C1 segment of cervical spinal cord (tissue), 14 donors: ENCODE data around the gene TRIM28.
"Not testable (repeated sequence)": the region's sequence is repeated elsewhere in the genome, so short reads cannot be mapped to it uniquely, and the experiment has no call there.

Source experiments
- DNase-seq, 14 donors: peaks; one replicate each; lab custom pipeline; 2025; lab: John Stamatoyannopoulos, UW

TRIM28 gene

DNA sequence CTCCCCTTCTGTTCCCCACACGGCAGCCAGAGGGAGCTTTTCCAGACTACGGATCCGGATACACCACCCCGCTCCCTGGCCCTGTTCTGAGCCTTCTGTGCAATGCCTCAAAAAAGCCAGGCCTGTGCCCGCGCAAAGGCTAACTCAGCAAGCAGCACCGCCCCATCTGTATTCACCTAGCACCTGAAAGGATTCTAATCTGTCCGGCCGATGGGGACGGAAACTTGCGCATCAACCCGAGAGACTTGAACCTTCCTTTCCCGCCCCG, 24.8 kb upstream of the TRIM28 start:
- DNase-seq = peak in 11 of 14 donors; percentile 25 to 71 (median 48)

DNA sequence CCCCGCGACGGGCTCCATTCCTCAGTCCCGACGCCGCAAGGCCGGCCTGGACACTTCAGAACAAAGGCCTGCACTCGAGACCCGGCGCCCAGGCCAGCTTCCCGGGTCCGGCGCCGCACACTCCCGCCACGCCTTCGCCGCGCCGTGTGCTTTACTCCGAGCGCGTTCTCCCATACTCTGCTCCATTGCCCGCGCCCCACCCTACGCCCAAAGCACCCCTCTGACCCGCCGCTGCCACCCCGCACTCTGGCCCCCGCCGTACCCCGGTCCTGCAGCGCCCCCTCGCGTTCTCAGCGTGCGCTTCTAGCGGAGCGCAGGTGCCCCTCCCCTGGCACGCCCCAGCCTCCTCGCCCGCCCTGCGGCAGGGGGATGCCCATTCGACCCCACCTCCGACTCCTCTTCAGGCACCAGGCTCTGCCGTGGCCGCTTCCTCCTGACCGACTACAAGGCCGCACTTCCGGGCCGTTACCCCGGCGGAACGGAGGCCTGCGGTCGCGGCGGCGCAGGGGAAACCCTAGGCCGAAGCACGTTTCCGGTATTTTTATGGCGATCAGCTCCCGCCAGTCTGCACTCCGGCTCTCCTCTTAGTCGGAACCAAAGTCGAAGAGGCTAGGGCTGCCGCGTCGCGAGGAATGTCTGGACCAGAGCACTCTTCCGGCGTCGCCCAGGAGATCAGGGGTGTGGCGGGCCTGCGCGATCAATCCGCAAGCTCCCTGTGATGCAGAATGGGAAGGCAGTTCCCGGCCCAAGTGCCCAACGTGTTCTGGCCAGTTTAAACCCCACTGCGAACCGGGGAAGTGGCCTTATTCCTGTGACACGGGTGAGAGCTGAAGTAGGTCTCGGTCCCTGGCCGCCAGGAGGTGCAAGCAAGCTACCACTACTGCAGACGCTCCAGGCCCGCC, 24.3 kb upstream of the TRIM28 start, which contains the start of gene ZBTB45:
TSS of gene ZBTB45 (minus strand) at position 456 of the 902 bp plus-strand sequence. CDS start 2,137 bp downstream, outside the sequence.
- DNase-seq = peak; percentile 66 to 96 (median 89)

DNA sequence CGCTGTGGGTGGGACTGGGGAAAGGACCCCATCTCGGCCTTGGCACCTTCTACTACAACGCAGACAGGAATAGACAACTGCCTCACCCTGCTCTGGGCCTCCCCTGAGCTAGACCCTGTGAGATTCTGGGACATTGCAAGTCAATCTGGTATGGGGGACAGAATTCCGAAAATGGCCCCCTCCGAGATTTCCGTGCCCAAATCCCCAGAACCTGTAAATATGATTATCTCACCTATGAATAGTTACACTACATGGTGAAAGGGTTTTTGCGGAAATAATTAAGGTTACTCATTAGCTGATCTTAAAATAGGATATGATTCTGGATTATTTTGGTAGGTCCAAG, 23.6 kb upstream of the TRIM28 start:
- no peak for DNase-seq

DNA sequence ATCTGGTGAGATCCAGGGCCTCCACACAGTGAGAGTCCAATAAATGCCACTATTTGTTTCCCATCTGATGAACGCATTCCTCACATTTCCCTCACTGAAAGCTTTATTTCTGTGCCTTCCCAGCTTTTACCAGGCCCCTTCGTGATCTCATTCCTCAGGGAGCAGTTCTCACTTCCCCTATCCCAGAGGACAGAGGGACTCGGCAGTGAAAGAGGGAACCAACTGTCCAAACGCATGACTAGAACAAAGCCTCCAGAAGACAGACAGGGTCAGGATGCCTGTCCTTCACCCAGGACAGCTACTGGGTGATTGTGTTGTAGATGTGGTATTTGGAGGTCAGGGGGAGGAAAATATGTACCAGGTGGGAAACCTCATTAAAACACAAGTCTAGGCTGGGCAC, 22.2 kb upstream of the TRIM28 start:
- no peak for DNase-seq

DNA sequence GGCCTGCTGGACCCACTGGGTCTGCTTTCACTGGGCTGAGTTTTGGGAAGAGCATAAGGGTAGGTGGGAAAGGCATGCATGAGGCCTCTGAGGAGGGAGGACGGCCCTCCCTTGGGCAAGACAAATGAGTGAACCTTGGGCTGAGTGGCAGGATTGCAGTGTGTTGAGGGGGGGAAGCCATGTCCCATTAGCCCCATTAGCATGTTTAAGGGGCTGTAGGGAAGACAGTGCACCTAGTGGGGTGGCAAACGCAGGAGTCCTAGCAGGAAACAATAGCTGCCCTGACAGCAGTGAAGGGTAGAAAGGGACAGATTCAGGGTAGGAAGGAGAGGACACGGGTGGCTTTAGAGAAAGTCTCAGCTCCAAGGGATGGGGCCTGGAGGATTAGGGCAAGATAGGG, 21.2 kb upstream of the TRIM28 start:
- no peak for DNase-seq

DNA sequence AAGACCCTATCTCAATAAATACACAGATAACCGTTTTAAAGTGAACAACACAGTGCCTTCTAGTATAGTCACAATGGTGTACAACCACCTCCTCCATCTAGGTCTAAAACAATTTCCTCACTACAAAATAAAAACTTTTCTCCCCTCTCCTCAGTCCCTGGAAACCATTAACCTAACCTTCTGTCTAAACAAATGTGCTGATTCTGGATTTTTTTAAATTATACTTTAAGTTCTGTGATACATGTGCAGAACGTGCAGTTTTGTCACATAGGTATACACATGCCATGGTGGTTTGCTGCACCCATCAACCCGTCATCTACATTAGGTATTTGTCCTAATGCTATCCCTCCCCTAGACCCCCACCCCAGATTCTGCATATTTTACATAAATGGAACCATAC, 14.5 kb upstream of the TRIM28 start:
- no peak for DNase-seq

DNA sequence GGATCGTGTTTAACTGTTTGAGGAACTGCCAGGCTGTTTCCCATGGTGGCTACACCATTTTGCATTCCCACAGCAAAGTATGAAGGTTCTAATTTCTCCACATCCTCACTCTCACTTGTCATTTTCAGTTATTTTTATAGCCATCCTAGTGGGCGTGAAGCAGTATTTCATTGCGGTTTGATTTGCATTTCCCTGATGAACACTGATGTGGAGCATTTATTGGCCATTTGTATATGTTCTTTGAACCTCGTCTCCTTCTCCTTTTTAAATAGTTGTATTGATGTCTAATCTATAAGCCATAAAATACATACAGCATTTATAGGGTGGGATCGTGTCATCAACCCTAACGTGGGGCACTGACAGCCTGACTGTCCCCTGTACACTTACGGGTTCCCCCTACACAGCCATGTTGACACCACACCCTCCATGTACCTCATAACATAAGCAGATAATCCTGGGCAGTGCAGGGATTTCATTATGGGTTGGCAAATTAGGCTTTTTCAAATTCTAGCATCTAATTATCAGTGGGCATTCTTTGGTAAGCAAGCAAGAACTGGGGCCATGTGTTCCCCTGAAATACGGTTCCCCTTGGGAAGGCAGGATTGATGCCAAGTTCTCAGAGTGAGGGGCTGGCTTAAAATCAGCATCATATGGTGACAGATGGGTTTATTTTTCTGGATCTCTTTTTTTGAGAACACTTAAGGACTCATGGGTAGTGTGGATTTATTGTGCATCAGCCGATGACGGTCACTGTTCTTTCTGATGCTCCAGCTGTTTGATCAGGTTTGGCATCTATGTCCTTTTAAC, 12.6 kb upstream of the TRIM28 start:
- no peak for DNase-seq

DNA sequence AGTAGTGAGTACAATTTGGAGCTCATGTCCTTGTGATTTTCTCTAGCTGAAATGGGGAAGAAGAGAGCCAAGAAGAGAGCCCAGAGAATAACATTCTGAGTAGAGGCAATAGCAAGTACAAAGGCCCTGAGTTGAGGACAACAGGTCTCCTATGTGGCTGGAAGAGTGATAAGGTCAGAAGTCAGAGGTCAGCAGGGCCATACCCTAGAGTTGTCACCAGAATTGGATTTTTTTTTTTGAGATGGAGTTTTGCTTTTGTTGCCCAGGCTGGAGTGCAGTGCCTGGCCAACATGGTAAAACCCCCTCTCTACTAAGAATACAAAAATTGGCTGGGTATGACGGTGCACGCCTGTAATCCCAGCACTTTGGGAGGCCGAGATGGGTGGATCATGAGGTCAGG, 8.0 kb upstream of the TRIM28 start:
- no peak for DNase-seq

DNA sequence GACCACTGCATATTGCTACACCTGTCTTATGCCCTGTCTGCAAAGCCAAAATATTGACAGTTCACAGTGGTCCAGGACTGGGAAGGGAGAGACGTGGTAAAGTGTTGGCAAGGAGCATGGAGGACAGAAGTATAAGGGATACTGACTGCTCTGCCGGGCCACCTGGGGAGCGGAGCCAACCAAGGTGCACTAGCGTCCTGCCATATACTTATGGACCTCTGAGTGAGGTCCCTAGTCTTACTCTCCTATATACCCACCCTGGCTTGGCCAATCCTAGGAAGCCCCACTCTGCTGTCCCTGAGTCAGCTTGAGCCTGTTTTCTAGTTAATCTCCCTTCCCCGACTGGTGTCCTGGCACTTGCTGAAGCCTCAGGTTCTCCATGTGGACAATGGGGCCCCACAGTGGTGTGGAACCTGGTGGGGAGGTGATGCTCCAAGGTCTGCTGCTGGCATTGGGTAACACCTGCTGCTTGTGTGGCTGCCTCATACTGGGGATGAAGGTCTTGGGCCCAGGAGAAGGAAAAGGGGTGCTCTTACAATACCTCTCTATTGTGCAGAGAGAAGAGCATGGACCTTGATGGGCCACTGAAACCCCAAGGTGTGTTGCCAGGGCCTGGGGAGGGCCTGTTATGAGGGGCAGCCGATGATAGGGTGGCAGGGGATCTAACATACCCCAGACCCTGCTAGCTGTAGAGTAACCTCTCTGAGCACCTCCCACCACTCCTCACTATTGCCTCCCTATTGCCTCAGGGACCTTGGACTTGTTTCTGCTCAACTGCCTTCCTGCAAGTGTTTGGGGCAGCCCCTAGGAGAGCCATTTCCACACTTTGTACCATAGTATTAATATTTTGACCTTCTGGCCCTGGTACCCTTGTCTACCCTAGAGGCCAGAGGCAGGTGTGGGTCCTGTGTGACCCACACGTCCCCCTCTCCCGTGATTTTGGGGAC, 6.7 kb upstream of the TRIM28 start:
- DNase-seq = no peak

DNA sequence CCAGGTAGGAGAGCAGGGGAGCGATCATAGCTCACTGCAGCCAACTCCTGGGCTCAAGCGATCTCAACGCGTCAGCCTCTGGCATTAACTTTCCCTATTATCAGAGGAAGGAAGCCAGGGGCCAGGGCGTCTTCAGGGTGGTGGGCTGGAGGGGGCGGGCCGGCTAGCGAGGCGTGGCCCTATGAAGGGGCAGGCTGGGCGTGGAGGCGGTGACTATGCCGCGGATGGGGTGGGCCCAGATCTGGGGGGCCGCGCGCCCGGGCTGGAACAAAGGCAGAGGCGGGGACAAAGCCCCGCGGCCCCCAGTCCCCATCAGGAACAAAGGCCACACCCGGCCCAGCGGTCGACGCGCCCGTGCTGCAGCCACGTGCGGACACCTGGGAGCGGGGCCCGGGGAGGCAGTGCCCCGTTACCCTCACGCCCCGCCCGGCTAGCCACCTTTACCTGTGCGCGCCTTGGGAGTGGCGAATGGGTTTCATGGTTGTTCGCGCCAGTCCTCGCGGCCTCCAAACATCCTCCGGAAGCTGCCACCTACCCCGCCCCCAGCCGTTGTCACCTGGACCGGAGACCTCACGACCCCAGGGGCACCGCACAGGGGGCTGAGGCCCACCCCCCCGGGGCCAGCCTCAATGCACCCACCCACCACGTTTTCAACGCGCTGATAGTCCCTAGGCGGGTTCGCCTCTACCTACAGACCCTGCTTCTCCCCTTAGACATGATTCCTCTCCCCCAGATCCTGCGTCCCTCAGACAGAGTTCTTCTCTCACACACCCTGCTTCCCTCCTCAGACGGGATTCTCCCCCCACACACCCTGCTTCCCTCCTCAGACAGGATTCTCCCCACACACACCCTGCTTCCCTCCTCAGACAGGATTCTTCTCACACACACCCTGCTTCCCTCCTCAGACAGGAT, 5.4 kb upstream of the TRIM28 start:
- no peak for DNase-seq

DNA sequence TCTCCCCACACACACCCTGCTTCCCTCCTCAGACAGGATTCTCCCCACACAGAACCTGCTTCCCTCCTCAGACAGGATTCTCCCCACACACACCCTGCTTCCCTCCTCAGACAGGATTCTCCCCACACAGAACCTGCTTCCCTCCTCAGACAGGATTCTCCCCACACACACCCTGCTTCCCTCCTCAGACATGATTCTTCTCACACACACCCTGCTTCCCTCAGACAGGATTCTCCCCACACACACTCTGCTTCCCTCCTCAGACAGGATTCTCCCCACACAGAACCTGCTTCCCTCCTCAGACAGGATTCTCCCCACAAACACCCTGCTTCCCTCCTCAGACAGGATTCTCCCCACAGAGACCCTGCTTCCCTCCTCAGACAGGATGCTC, 4.7 kb upstream of the TRIM28 start:
- DNase-seq = not testable (repeated sequence)

DNA sequence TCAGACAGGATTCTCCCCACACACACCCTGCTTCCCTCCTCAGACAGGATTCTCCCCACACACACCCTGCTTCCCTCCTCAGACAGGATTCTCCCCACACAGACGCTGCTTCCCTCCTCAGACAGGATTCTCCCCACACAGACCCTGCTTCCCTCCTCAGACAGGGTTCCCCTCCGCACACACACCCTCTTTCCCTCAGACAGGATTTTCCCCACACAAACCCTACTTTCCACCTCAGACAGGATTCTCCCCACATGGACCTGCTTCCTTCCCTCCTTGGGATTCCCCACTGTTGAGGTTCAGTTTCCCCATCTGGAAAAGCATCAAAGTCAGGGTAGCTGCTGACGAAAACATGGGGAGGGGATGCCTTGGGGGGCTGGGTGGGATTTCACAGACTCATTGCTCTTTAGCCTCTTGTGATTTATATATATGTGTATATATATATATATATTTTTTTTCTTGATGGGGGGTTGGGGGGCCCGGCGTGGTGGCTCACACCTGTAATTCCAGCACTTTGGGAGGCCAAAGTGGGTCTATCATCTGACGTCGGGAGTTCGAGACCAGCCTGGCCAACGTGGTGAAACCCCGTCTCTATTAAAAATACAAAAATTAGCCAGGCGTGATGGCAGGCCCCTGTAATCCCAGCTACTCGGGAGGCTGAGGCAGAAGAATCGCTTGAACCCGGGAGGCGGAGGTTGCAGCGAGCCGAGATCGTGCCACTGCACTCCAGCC, 1.1 kb upstream of the TRIM28 start:
- not testable (repeated sequence) for DNase-seq

DNA sequence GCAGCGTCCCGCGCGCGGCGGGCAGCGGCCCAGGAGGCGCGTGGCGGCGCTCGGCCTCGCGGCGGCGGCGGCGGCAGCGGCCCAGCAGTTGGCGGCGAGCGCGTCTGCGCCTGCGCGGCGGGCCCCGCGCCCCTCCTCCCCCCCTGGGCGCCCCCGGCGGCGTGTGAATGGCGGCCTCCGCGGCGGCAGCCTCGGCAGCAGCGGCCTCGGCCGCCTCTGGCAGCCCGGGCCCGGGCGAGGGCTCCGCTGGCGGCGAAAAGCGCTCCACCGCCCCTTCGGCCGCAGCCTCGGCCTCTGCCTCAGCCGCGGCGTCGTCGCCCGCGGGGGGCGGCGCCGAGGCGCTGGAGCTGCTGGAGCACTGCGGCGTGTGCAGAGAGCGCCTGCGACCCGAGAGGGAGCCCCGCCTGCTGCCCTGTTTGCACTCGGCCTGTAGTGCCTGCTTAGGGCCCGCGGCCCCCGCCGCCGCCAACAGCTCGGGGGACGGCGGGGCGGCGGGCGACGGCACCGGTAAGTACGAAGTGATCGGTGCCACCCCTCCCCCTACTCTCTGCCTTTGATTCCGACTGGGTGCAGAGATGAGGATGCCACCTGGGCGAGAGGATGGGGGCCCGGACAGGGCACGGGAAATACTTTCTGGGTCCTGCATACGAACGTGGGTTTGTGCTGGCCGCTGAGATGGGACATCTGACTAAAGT, 874 bp downstream of the TRIM28 start:
- DNase-seq = no peak

DNA sequence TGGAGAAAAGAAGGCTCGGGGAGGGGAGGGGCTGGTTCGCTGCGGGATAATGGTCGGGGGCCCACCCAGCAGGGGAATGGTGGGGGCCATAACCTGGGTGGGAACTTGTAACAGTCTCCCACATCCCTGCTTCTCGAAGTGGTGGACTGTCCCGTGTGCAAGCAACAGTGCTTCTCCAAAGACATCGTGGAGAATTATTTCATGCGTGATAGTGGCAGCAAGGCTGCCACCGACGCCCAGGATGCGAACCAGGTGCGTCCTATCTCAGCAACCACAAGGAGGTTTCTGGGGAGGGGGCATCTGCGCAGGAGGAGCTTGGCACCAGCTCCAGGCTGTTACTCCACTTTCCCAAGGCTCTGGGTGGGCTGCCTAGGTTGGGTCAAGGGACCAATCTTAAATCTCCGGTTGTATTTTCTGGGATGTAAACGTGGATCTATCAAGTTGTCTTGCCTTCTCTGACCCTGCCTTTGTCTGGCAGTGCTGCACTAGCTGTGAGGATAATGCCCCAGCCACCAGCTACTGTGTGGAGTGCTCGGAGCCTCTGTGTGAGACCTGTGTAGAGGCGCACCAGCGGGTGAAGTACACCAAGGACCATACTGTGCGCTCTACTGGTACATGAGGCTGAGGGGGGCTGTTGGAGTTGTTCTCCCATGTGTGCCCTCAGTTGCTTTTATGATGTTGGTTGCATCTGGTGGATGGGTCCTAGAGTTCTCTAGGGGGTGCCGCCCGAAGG, 1.6 kb downstream of the TRIM28 start:
- no peak for DNase-seq

DNA sequence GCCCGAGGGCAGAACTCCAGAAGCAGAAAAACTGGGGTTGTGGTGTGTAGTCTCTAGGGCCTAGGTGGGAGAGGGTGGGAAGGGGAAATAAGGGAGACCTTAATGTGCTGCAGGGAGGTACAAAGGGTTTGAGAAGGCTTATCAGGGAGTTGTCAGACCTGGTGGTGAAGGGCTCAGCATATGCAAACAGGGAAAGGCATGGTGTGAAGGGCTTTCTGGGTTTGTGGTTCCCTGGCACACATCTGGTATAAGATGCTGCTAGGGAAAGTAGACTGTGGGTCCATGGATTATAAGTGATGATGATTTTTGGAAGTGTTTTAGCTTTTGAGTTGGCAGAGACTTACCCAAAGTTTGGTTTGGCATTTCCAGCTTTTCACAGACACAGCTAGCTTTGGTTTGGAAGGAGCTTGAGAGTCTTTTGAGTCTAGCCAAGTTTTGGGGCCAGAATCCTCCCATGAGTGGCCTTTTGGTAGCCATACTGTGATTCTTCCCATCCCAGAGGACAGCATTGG, 2.2 kb downstream of the TRIM28 start:
- no peak for DNase-seq

DNA sequence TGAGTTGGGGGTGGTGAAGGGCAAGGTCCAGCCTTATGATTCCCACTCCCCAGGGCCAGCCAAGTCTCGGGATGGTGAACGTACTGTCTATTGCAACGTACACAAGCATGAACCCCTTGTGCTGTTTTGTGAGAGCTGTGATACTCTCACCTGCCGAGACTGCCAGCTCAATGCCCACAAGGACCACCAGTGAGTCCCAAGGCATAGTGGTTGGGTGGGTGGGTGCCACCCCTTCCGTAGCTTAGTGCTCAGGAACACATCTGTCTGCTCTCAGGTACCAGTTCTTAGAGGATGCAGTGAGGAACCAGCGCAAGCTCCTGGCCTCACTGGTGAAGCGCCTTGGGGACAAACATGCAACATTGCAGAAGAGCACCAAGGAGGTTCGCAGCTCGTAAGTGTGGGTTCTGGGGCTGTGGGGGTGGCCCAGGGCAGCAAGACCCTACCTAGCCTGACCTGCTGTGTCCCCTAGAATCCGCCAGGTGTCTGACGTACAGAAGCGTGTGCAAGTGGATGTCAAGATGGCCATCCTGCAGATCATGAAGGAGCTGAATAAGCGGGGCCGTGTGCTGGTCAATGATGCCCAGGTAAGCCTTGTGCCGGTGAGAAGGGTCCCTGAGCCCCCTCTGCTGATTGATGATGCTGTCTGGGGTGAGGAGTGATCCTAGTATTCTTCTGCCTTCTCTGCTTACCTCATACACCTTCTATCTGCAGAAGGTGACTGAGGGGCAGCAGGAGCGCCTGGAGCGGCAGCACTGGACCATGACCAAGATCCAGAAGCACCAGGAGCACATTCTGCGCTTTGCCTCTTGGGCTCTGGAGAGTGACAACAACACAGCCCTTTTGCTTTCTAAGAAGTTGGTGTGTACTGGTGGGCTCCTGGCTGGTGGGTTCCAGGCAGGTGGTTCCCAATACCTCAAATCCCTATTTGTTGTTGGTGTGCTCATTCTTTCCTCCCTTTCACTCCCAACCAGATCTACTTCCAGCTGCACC, 3.8 kb downstream of the TRIM28 start:
- no peak for DNase-seq
